ENCODE measurements around the gene ATRIP.
"Not testable (repeated sequence)": the region's sequence is repeated elsewhere in the genome, so short reads cannot be mapped to it uniquely, and the experiment has no call there.

Gene ATRIP

DNA sequence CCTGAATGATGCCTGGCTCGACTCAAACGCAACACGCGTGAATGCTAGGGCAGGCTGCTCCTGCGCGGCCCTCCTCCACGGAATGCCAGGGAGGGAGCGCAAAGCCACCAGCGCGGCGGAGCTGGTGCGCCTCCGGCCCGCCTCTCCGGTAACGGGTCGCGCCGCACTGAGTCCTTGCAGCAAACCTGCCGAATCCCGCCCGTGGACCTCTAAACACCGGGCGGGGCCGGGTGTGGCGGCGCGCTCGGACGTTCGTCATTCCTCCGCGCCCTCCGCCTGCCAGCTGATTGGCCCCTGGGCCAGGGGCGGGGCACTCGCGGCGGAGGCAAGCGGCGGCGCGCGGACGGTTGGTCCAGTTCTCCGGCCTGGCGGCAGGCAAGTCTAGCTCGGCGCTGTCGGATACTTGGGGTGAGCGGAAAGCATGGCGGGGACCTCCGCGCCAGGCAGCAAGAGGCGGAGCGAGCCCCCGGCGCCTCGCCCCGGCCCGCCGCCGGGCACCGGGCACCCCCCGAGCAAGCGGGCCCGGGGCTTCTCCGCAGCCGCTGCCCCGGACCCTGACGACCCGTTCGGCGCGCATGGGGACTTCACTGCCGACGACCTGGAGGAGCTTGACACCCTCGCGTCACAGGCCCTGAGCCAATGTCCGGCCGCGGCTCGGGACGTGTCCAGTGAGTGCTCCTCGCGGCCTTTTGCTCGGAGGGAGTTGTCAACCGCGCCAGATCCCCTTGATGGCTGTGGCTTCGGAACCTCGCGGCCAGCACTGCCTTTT, at the start of gene ATRIP:
Gene ATRIP, plus strand, starts transcription at position 313 of the 769 bp plus-strand sequence. Its CDS starts 109 bp downstream, at position 422.
- TF ChIP-seq, protein P1, sequence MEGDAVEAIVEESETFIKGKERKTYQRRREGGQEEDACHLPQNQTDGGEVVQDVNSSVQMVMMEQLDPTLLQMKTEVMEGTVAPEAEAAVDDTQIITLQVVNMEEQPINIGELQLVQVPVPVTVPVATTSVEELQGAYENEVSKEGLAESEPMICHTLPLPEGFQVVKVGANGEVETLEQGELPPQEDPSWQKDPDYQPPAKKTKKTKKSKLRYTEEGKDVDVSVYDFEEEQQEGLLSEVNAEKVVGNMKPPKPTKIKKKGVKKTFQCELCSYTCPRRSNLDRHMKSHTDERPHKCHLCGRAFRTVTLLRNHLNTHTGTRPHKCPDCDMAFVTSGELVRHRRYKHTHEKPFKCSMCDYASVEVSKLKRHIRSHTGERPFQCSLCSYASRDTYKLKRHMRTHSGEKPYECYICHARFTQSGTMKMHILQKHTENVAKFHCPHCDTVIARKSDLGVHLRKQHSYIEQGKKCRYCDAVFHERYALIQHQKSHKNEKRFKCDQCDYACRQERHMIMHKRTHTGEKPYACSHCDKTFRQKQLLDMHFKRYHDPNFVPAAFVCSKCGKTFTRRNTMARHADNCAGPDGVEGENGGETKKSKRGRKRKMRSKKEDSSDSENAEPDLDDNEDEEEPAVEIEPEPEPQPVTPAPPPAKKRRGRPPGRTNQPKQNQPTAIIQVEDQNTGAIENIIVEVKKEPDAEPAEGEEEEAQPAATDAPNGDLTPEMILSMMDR (IDR thresholded peaks at IDR 0.05; ENCODE audit: low read depth, low read length, missing control alignments) = no peak
- Histone ChIP-seq H3K27me3 (replicated peaks) (no peaks in the 10 kb centered on the region), H3K4me3 (ENCODE audit: low read depth, low read length) (peak within 1 kb of the TSS; percentile 77), H3K27ac (peak within 1 kb of the TSS; percentile 66), H3K36me3 (replicated peaks) (peaks cover 18% of the 10 kb centered on the region)
- peak; percentile 77 for DNase-seq
- in situ Hi-C loops (cut with HindIII; ENCODE audit: low pct_ligation_motif_present, low sequenced_read_pairs) = loop anchor here (25.0 kb wide), 1 partner anchor 184 kb away; no protein-coding TSS in a partner anchor

DNA sequence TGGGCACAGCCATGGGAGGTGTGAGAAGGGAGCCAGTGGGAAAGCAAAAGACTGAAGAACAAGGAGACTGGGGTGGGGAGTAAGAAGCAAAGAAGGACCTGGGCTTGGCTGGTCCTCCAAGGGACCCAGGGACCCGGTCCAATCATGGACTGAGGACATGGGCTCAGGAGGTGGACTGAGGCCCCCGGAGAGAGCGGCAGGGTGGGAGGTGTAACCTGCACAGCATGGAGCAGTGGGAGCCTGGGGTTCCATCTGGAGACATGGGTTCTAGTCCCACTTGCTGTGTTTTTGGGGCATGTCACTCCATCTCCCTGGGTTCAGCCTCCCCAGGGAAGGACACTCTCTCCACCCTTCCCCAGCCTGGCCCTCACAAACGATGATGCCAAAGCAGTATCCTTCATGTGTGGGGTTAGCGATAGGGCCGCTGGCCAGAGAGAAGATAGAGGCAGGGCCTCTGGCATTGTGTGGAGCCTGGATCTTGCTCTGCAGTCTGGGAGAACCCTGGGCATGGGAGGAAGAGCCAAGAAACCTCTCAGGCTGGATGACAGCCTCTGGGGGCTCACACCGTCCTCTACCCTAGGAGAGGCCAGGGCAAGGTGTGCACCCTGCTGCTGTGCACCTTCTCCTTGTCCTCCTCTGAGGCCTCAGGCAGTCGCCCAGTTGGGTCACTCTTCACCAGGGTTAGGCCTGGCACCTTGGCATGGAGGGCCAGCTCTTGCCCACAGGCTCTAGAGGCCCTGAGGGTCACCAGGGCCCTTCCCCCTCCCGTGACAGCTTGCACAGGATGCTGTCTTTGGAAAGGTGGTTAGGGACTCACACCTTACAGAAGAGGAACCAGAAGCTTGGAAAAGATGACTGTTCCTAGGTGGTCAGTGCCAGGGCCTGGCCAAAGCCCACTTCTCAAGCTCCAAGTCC, 48.5 kb upstream of the ATRIP start:
- no peak for DNase-seq
- H3K27me3 ChIP-seq (replicated peaks) = no peaks in the 10 kb centered on the region
- no peak overlapping the region for H3K4me3 ChIP-seq (ENCODE audit: low read depth, low read length)
- no peaks in the 10 kb centered on the region for H3K36me3 ChIP-seq (replicated peaks)
- TF ChIP-seq, protein P1 (IDR thresholded peaks at IDR 0.05; ENCODE audit: low read depth, low read length, missing control alignments) = no peak
- in situ Hi-C loops (cut with HindIII; ENCODE audit: low pct_ligation_motif_present, low sequenced_read_pairs) = no loop called here
- no peak overlapping the region for H3K27ac ChIP-seq

DNA sequence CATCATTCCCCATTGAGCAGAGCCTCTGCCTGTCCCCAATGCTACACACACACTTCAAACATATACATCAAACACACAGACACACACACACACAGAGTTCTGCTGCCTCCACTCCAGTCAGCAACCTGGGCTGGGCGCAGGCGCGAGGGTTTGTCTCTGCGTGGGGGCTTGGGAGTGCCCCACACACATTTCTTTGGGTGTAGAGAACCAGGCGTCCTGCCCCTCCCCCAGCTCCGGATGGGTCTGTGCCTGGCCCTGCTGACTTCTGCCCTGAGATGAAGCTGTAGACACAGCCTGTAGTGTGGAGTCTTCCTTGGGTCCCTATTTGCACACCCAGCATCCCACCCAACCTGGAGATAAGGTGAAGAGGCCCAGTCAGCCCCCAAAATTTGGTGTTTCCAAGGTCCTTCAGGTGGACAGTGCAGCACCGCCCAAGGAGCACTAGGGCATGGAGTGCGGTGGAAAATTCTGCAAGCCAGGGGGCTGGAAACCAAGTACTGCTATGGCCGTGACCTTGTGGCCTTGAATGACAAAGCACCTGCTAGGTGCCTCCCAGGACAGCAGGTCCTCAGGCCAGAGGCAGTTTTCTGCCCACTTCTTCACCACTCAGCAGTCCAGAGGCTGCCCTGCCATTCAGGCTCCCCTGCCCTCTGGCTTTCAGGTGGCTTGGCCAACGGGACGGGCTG, 47.7 kb upstream of the ATRIP start:
- in situ Hi-C loops (cut with HindIII; ENCODE audit: low pct_ligation_motif_present, low sequenced_read_pairs) = no loop called here
- no peak overlapping the region for H3K4me3 ChIP-seq (ENCODE audit: low read depth, low read length)
- no peaks in the 10 kb centered on the region for H3K27me3 ChIP-seq (replicated peaks)
- H3K27ac ChIP-seq = no peak overlapping the region
- DNase-seq = no peak
- TF ChIP-seq, protein P1 (IDR thresholded peaks at IDR 0.05; ENCODE audit: low read depth, low read length, missing control alignments) = no peak
- no peaks in the 10 kb centered on the region for H3K36me3 ChIP-seq (replicated peaks)

DNA sequence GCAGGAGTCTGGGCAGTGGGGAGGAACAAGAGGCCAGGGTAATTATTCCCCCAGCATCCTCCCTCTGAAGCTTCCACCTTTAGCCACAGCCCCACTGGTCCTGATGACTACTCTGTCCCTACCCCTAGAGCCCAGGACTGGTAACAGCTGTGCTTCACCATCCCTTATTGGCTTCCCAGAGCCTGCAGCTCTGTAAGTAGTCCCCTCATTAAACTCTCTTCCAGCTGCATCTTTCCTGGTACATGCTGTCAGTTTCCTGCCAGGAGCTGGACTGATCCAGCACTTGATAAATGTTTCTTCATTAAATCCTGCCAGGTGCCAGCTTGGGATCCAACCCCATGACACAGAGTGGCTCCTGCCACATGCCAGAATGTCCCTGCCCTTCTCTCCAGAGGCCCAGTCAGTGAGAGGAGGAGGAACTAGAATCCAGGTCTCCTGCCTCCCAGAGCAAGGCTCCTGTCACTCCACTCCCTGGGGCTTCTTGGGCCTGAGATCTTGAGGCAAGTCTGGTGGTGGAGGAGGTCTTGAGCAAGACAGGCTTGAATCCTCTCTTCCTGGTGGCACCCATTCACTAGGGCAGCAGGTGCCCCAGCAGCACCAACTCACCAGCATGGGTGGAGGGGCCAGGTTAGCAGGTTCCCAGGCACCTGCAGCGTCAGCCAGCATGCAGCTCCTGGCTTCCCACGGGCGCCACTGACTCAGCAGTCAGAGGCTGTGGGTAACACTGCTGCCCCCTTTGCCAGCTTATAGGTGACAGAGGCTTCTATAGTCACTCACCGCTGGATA, 47.0 kb upstream of the ATRIP start:
- DNase-seq = no peak
- Histone ChIP-seq H3K27me3 (replicated peaks) (no peaks in the 10 kb centered on the region), H3K27ac (no peak overlapping the region), H3K36me3 (replicated peaks) (no peaks in the 10 kb centered on the region), H3K4me3 (ENCODE audit: low read depth, low read length) (no peak overlapping the region)
- in situ Hi-C loops (cut with HindIII; ENCODE audit: low pct_ligation_motif_present, low sequenced_read_pairs) = no loop called here
- TF ChIP-seq, protein P1 (IDR thresholded peaks at IDR 0.05; ENCODE audit: low read depth, low read length, missing control alignments) = no peak

DNA sequence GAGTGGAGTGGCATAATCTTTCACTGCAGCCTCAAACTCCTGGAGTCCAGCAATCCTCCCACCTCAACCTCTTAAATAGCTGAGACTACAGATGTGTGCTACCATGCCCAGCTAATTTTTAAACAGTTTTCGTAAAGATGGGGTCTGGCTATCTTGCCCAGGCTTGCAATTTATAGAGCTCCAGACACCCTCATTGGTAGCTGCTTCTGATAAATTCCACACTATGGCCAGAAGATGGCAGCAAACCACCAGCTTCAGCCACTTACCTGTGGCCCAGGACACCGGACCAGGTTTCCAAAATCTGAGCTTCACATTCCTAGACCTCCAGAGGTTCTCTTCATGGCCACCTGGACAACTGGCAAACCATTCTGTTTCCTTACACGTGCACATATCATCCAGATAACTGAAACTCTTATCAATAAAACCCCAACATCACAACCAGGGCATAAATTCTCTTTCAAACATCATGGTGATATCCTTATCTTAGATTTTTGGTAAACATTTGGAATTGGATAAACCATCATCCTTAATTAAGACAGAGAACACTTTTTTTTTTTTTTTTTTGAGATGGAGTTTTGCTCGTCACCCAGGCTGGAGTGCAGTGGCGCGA, 45.6 kb upstream of the ATRIP start:
- TF ChIP-seq, protein P1 (IDR thresholded peaks at IDR 0.05; ENCODE audit: low read depth, low read length, missing control alignments) = peak; percentile 82
- Histone ChIP-seq H3K36me3 (replicated peaks) (no peaks in the 10 kb centered on the region), H3K27ac (no peak overlapping the region), H3K4me3 (ENCODE audit: low read depth, low read length) (no peak overlapping the region), H3K27me3 (replicated peaks) (no peaks in the 10 kb centered on the region)
- DNase-seq = peak; percentile 22
- in situ Hi-C loops (cut with HindIII; ENCODE audit: low pct_ligation_motif_present, low sequenced_read_pairs) = no loop called here

DNA sequence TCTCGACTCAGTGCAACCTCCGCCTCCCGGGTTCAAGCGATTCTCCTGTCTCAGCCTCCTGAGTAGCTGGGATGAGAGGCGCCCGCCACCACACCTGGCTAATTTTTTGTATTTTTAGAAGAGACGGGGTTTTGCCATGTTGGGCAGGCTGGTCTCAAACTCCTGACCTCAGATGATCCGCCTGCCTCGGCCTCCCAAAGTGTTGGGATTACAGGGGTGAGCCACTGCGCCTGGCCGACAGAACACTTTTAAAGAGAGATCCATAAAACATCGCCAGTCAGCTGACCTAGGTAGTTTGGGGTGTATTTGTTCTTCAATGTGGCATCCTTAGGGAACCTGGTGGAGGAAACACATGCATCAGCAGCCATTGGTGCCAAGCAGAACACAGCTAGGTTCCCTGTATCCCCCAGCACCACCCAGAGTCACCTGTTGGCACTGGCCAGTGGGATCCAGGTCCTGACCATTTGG, 45.1 kb upstream of the ATRIP start:
- H3K36me3 ChIP-seq (replicated peaks); H3K4me3 ChIP-seq (ENCODE audit: low read depth, low read length); DNase-seq; H3K27me3 ChIP-seq (replicated peaks); in situ Hi-C loops (cut with HindIII; ENCODE audit: low pct_ligation_motif_present, low sequenced_read_pairs); H3K27ac ChIP-seq: not testable (repeated sequence)
